SK-N-SH treated with all-trans-retinoic acid at 6 μM for 48 hours (cell line): ENCODE measurements around the gene ZSCAN5C.

ENCODE experiments used
- RARB ChIP-seq: fragments of 250-450 bp; sonication (Bioruptor Pico); IDR thresholded peaks from 2 replicates; pipeline ENCODE4 v1.8.0; 2021; ENCODE audit warnings: mild to moderate bottlenecking, moderate library complexity
- ZC3H10 ChIP-seq: fragments of 250-450 bp; sonication (Bioruptor Pico); IDR thresholded peaks from 2 replicates; pipeline ENCODE4 v1.5.1; 2021; ENCODE audit warnings: mild to moderate bottlenecking, moderate library complexity
- ZFP3 ChIP-seq: fragments of 250-450 bp; sonication (Bioruptor Pico); IDR thresholded peaks from 2 replicates; pipeline ENCODE4 v1.5.0; 2020; ENCODE audit warnings: mild to moderate bottlenecking, moderate library complexity
- TF ChIP-seq, protein P1 (sequence below): fragments of 250-450 bp; sonication (Bioruptor Pico); IDR thresholded peaks from 2 replicates; pipeline ENCODE4 v1.5.1; 2020; ENCODE audit warnings: low read depth, mild to moderate bottlenecking, moderate library complexity

DNA sequence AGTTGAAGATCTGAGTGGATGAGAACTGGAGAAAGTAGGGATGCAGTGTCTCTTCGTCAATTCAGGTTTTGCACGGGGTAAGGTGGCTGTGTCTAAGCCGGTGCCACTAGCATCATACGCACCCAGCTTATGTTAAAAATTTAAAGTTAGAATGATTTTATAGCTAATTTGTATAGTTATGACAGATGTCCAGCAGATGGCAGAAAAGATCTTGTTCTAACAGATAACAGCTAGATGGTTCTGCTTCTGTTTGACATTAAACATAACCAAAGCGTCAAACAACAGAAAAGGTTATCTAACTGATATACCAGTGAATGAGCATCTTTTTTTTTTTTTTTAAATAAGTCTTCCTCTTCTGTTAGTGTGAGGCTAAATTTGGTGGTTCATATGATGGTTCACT lies 51.7 kb downstream of the ZSCAN5C start:
- TF ChIP-seq ZFP3 (CRISPR knock-in tag) (no peak), RARB (CRISPR knock-in tag) (no peak), ZC3H10 (no peak)
- TF ChIP-seq, protein P1, sequence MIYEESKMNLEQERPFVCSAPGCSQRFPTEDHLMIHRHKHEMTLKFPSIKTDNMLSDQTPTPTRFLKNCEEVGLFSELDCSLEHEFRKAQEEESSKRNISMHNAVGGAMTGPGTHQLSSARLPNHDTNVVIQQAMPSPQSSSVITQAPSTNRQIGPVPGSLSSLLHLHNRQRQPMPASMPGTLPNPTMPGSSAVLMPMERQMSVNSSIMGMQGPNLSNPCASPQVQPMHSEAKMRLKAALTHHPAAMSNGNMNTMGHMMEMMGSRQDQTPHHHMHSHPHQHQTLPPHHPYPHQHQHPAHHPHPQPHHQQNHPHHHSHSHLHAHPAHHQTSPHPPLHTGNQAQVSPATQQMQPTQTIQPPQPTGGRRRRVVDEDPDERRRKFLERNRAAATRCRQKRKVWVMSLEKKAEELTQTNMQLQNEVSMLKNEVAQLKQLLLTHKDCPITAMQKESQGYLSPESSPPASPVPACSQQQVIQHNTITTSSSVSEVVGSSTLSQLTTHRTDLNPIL (CRISPR knock-in tag): no peak
